ENCODE measurements around the gene STARD5. TPM values are rescaled to one million over a fixed set of nuclear protein-coding genes. Genes with fewer than 3 reads are reported as not detected.

STARD5 gene
- total RNA-seq, 4 donors from 2014 or later, result 0.36 to 1.7 (median 0.63) TPM

- H3K27ac ChIP-seq, result no peak overlapping the region
- H3K27me3 ChIP-seq, result no peaks in the 10 kb centered on the region
- no peak for DNase-seq
- no peaks in the 10 kb centered on the region for H3K9me3 ChIP-seq
- no peak for ATAC-seq
- intact Hi-C loops (cut with DNase I; ENCODE audit: low total_unique reads) (no loop called here), in situ Hi-C loops (cut with MboI; ENCODE audit: low sequenced_read_pairs in 4 of 4) (no loop called here)
- peaks cover under 1 to 16% of the 10 kb centered on the region in 2 donors for H3K4me1 ChIP-seq
- TF ChIP-seq POLR2A (IDR thresholded peaks at IDR 0.05), result no peak
- TF ChIP-seq, protein P1, sequence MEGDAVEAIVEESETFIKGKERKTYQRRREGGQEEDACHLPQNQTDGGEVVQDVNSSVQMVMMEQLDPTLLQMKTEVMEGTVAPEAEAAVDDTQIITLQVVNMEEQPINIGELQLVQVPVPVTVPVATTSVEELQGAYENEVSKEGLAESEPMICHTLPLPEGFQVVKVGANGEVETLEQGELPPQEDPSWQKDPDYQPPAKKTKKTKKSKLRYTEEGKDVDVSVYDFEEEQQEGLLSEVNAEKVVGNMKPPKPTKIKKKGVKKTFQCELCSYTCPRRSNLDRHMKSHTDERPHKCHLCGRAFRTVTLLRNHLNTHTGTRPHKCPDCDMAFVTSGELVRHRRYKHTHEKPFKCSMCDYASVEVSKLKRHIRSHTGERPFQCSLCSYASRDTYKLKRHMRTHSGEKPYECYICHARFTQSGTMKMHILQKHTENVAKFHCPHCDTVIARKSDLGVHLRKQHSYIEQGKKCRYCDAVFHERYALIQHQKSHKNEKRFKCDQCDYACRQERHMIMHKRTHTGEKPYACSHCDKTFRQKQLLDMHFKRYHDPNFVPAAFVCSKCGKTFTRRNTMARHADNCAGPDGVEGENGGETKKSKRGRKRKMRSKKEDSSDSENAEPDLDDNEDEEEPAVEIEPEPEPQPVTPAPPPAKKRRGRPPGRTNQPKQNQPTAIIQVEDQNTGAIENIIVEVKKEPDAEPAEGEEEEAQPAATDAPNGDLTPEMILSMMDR (IDR thresholded peaks at IDR 0.05 in 4 of 5, conservative IDR thresholded peaks at IDR 0.05 in 1 of 5), result no peak
- no peaks in the 10 kb centered on the region for H3K36me3 ChIP-seq
- H3K4me3 ChIP-seq, result no peak overlapping the region
Observed at GRCh38 chr15:81299630-81300273, 24.2 kb downstream of the STARD5 start.

GRCh38 chr15:81299156-81299555 lies 24.8 kb downstream of the STARD5 start:
- no peak for TF ChIP-seq POLR2A (IDR thresholded peaks at IDR 0.05)
- TF ChIP-seq, protein P1 (IDR thresholded peaks at IDR 0.05 in 4 of 5, conservative IDR thresholded peaks at IDR 0.05 in 1 of 5), result no peak
- Histone ChIP-seq H3K27me3 (no peaks in the 10 kb centered on the region), H3K4me3 (no peak overlapping the region), H3K9me3 (no peaks in the 10 kb centered on the region), H3K4me1 (peaks cover 4 to 19% of the 10 kb centered on the region in 2 donors), H3K27ac (no peak overlapping the region), H3K36me3 (no peaks in the 10 kb centered on the region)
- in situ Hi-C loops (cut with MboI; ENCODE audit: low sequenced_read_pairs in 4 of 4) (no loop called here), intact Hi-C loops (cut with DNase I; ENCODE audit: low total_unique reads) (no loop called here)
- no peak for ATAC-seq
- no peak for DNase-seq

- no peaks in the 10 kb centered on the region for H3K27me3 ChIP-seq
- DNase-seq (no peak), ATAC-seq (no peak)
- H3K4me3 ChIP-seq, result no peak overlapping the region
- intact Hi-C loops (cut with DNase I; ENCODE audit: low total_unique reads), result no loop called here
- in situ Hi-C loops (cut with MboI; ENCODE audit: low sequenced_read_pairs in 4 of 4), result no loop called here
- TF ChIP-seq POLR2A (IDR thresholded peaks at IDR 0.05), result no peak
- TF ChIP-seq, protein P1 (IDR thresholded peaks at IDR 0.05 in 4 of 5, conservative IDR thresholded peaks at IDR 0.05 in 1 of 5), result no peak
- H3K9me3 ChIP-seq, result no peaks in the 10 kb centered on the region
- H3K4me1 ChIP-seq, result peaks cover 4 to 19% of the 10 kb centered on the region in 2 donors
- no peak overlapping the region for H3K27ac ChIP-seq
- H3K36me3 ChIP-seq, result no peaks in the 10 kb centered on the region
Observed at GRCh38 chr15:81298611-81299010, 25.3 kb downstream of the STARD5 start.

- no peak for ATAC-seq
- intact Hi-C loops (cut with DNase I; ENCODE audit: low total_unique reads) (no loop called here), in situ Hi-C loops (cut with MboI; ENCODE audit: low sequenced_read_pairs in 4 of 4) (no loop called here)
- Histone ChIP-seq H3K4me3 (peak overlapping the region in 3 of 4 donors; percentile 17 to 34 (median 32)), H3K27me3 (no peaks in the 10 kb centered on the region), H3K36me3 (no peaks in the 10 kb centered on the region), H3K9me3 (no peaks in the 10 kb centered on the region), H3K4me1 (peaks cover 4 to 19% of the 10 kb centered on the region in 2 donors), H3K27ac (peak overlapping the region in 3 of 4 donors; percentile 45 to 65 (median 54))
- DNase-seq, result no peak
- TF ChIP-seq, protein P1 (IDR thresholded peaks at IDR 0.05 in 4 of 5, conservative IDR thresholded peaks at IDR 0.05 in 1 of 5), result no peak
- TF ChIP-seq POLR2A (IDR thresholded peaks at IDR 0.05), result no peak
Observed at GRCh38 chr15:81297603-81298575, 26.1 kb downstream of the STARD5 start.

Measured in gastrocnemius medialis (tissue), 4 donors.